ENCODE results near the gene GPRC5A.

GRCh38 chr12:12926571-12927071 is 35.3 kb downstream of the GPRC5A start:
- TF ChIP-seq POLR2AphosphoS5 (IDR thresholded peaks at IDR 0.05; ENCODE audit: low read depth, low read length) (no peak), SIN3A (IDR thresholded peaks at IDR 0.05; ENCODE audit: borderline replicate concordance, insufficient read depth, low read length) (no peak)
- TF ChIP-seq, protein P1, sequence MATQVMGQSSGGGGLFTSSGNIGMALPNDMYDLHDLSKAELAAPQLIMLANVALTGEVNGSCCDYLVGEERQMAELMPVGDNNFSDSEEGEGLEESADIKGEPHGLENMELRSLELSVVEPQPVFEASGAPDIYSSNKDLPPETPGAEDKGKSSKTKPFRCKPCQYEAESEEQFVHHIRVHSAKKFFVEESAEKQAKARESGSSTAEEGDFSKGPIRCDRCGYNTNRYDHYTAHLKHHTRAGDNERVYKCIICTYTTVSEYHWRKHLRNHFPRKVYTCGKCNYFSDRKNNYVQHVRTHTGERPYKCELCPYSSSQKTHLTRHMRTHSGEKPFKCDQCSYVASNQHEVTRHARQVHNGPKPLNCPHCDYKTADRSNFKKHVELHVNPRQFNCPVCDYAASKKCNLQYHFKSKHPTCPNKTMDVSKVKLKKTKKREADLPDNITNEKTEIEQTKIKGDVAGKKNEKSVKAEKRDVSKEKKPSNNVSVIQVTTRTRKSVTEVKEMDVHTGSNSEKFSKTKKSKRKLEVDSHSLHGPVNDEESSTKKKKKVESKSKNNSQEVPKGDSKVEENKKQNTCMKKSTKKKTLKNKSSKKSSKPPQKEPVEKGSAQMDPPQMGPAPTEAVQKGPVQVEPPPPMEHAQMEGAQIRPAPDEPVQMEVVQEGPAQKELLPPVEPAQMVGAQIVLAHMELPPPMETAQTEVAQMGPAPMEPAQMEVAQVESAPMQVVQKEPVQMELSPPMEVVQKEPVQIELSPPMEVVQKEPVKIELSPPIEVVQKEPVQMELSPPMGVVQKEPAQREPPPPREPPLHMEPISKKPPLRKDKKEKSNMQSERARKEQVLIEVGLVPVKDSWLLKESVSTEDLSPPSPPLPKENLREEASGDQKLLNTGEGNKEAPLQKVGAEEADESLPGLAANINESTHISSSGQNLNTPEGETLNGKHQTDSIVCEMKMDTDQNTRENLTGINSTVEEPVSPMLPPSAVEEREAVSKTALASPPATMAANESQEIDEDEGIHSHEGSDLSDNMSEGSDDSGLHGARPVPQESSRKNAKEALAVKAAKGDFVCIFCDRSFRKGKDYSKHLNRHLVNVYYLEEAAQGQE (IDR thresholded peaks at IDR 0.05; ENCODE audit: insufficient read depth in 1 of 2, low read depth in 2 of 2, low read length in 2 of 2) = no peak
